NCI-H460 (cell line): ENCODE results near the gene EPM2A. TPM values are rescaled to one million over a fixed set of nuclear protein-coding genes. Genes with fewer than 3 reads are reported as not detected.

Experiments
- DNase-seq: peaks from one replicate; pipeline ENCODE4 v3.0.0-alpha.2; 2016; ENCODE audit warnings: low read depth; ENCODE audit errors: extremely low read depth
- small RNA-seq, 2 experiments: library from RNA; depleted of rRNA; stranded (forward); fragments of <200 nt; gene quantifications; one replicate each; pipeline ENCODE3, GENCODE V24; 2014
- total RNA-seq: library from RNA; depleted of rRNA; stranded (reverse); fragments of >200 nt; shearing (Covaris generic); gene quantifications from 2 replicates; pipeline ENCODE4 v1.2.3, GENCODE V29; 2014; rRNA removed

EPM2A gene
- total RNA-seq, 1 experiment from 2014 or later = 5.7 TPM

DNA sequence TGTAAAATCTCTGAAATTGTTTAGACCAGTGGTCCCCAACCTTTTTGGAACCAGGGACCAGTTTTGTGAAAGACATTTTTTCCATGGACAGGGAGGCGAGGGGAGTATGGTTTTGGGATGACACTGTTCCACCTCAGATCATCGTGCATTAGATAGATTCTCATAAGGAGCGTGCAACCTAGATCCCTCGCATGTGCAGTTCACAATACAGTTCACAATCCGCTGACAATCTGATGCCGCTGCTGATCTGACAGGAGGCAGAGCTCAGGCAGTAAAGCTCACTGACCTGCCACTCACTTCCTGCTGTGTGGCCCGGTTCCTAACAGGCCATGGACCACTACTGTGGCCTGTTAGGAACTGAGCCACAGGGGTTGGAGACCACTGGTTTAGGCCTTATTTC, 115.2 kb downstream of the EPM2A start:
- no peak for DNase-seq

DNA sequence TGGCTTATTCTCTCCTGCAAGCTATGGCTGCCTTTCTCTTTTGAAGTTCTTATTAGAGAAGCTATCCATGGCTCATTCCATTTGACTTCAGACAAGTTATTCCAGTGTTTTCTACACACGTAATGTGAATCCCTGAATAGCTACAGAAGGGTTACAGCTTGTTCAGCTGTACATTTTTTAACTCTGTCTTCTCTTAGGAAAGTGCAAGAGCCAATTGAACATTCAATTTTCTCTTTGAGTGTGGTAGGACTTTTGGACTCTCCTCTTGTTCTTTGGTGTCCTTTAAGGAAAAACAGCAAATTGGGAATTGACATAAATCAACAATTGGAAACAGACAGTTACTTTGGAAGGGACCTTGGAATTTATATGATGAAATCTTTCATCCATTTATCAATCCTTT, 125.8 kb downstream of the EPM2A start:
- no peak for DNase-seq

DNA sequence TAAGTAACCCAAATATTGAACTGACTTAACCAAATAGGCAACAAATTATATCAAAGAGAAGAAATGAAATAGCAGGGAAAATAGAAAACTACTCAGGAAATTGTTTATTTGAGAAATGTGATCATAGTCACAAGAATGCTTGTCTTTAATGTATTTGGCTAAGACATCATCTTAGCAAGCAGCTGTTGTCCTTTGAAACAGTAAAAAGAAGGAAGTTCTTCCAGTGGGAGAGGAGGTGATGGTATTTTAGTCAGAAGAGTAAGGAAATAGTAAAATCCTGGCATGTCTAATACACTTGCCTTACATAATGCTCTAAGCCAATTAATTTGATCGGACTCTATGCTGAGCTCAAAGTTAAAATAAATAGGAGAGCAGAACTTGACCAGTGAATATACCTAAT, 126.5 kb downstream of the EPM2A start:
- DNase-seq = no peak

- no peak for DNase-seq
Measured at GRCh38 chr6:145603991-145604390, 131.3 kb downstream of the EPM2A start.

- no peak for DNase-seq
Measured at GRCh38 chr6:145603424-145603833, 131.9 kb downstream of the EPM2A start.

DNA sequence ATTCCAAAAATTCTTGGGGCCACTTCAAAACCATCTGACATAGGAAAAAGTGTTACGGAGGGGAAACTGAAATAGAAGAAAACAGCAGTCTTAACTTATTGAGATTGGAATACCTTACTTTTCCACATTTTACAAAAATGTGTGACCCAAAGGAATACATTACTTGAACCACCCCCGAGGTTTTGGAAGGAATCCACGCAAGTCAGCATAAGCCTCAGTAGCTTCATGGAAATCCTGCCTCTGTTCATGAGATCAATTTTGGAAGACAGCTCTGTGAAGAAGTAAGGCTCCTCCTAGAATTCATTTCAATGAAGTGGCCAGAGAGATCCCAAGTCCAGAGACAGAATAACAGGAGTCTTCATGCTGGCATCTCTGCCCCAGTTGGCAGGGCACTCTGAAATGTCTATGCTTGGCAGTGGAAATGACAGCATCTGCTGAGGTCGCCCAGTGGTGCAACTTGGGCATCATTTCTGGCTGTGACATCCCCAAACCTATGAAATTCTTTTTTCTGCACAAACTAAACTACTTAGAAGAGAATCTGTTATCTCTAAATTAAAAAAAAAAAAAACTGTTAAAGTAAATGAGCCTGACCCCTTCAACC, 132.5 kb downstream of the EPM2A start:
- DNase-seq = no peak

DNA sequence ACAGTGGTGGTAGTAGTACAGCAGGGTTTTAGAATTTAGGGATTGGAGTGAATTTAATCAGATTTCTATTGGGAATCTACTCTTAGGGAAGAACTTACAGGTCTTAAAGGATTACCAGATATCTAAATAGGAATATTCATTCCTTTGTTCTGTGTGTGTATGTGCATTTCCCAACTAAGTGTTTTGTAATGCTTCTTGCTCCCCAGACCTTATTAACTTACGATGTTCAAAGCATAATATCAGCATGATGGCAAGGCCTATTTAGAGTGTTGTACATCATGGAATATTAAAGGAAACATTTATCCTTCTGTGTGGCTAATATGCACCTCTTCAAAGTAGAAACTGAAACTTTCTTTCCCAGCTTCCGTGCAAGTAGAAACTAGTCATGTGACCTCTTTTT, 133.9 kb downstream of the EPM2A start:
- DNase-seq = no peak

DNA sequence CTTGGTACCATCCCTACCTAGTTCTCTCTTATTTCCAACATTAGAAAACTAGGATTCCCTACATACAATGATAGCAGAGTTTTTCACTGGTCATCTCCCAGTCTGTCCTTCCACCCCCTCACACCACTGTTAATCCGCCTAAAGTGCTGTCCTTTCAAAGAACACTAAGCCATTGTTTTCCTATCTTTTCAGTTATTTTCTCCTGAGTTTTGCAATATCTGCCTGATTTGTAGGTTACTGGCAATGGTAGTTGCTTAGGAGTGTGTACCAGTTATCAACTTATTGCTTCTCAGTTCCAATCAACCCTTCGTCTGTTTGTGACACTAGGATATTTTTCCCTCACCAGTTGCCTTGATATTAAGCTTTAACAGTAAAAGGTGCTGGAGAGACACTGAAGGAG, 135.0 kb downstream of the EPM2A start:
- no peak for DNase-seq

GRCh38 chr6:145588981-145589380, 146.3 kb downstream of the EPM2A start:
- DNase-seq = no peak

DNA sequence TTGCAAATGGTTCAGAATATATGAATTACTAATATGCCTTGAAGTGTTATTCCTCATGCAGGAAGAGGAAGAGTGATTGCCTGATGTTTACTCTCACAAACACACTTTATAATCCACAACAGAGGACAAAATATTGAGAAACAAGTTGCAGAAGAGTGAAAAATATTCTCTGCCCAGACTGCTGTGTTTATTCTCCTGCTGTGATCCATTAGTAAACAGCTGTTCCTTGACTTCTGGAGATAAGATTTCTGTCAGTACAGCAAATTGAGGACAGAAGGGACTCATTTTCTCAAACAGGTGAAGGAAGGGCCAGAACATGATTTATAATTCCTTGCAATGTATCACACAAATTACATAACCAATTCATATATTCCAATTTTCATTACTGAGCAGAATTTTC, 148.0 kb downstream of the EPM2A start:
- DNase-seq = no peak

DNA sequence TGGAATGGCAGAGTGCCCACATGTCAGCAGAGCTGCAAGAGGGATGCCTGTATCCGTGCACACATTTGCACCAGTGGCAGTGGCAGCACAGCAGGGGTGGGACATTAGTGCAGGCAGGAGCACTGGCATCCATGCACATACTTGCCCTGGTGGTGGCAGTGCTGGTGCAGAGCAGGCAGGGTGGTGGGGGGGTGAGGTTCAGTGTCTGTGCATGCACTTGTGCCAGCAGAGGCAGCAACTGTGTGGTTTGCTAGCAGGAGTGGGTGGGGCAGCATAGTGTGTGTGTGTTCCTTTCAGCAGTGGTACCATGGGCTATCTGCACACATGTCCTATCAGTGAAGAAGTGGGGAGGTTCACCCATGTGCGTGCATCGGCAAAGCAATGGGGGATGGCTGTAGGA, 151.6 kb downstream of the EPM2A start:
- no peak for DNase-seq

Small RNA genes within 50 kb of the gene (small RNA-seq; reads per million reads assigned to genes)
- gene AL023806.2 = 0 reads per million in 2 experiments

Other genes with a start within 250 kb of the EPM2A start
- gene FBXO30, start 79.3 kb upstream of the EPM2A start, total RNA-seq = 10.4 and 13.7 TPM in 2 replicates
- gene SHPRH, start 228.8 kb upstream of the EPM2A start, total RNA-seq = 9.8 and 12.4 TPM in 2 replicates